Measurements from ENCODE around the gene CENPF. TPM values are rescaled to one million over a fixed set of nuclear protein-coding genes. Genes with fewer than 3 reads are reported as not detected.
"Not testable (repeated sequence)": the region's sequence is repeated elsewhere in the genome, so short reads cannot be mapped to it uniquely, and the experiment has no call there.

The CENPF gene
- total and polyA plus RNA-seq, 2 experiments from 2014 or later, result 123 to 376 TPM

DNA sequence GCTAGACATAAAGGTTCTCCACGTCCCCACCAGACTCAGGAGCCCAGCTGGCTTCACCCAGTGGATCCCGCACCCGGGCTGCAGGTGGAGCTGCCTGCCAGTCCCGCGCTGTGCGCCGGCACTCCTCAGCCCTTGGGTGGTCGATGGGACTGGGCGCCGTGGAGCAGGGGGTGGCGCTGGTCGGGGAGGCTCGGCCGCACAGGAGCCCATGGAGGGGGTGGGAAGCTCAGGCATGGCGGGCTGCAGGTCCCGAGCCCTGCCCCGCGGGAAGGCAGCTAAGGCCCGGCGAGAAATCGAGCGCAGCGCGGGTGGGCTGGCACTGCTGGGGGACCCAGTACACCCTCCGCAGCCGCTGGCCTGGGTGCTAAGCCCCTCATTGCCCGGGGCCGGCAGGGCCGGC, 70.0 kb downstream of the CENPF start:
- not testable (repeated sequence) for H3K9me2 ChIP-seq (ENCODE audit: insufficient read depth); H3K27me3 ChIP-seq (ENCODE audit: insufficient read depth); H3K4me1 ChIP-seq (ENCODE audit: insufficient read depth); H3K27ac ChIP-seq (ENCODE audit: low read depth); H3K4me1 Mint-ChIP-seq; H3K36me3 ChIP-seq (ENCODE audit: insufficient read depth); H3K27me3 Mint-ChIP-seq (ENCODE audit: insufficient read depth, low read depth, poor library complexity); H3F3A ChIP-seq (replicated peaks; ENCODE audit: low read depth); H3K4me3 Mint-ChIP-seq; H3K4me3 ChIP-seq; H4K20me1 ChIP-seq (replicated peaks; ENCODE audit: insufficient read depth); H3K79me2 ChIP-seq (replicated peaks; ENCODE audit: insufficient read depth); H3K4me2 ChIP-seq; H3K27ac Mint-ChIP-seq; DNase-seq (ENCODE audit: low spot score); H3K9me3 Mint-ChIP-seq; H2AFZ ChIP-seq; ATAC-seq
- peak in 1 of 2 experiments; percentile 14; a peak in 1 of 4 replicates for TF ChIP-seq CTCF (conservative IDR thresholded peaks at IDR 0.05; ENCODE audit: low read depth in 2 of 2)
- H3K36me3 Mint-ChIP-seq (ENCODE audit: low read depth), result peaks cover 47% of the 10 kb centered on the region

DNA sequence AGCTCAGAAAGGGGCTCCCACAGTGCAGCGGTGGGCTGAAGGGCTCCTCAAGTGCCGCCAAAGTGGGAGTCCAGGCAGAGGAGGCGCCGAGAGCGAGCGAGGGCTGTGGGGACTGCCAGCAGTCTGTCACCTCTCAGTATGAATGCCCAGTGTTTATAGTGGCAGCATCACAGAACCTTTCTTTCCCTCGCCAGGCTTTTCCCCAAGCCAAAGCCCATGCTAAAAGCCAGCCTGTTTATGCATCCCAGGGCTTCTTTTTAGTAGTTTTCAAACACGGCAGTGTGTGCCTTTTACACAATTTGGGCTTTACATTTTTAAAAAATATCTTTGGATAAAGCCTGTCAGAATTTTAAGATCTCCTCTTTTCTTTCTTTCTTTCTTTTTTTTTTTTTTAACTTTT, 70.6 kb downstream of the CENPF start:
- H3K9me3 Mint-ChIP-seq, result peaks cover 7% of the 10 kb centered on the region; the same call in 2 of the 3 replicates
- DNase-seq (ENCODE audit: low spot score), result no peak
- Histone ChIP-seq H3K4me3 (no peak overlapping the region), H3K4me2 (no peak overlapping the region), H3K79me2 (replicated peaks; ENCODE audit: insufficient read depth) (no peaks in the 10 kb centered on the region), H3K9me2 (ENCODE audit: insufficient read depth) (no peaks in the 10 kb centered on the region), H3K27ac (ENCODE audit: low read depth) (no peak overlapping the region), H3K36me3 (ENCODE audit: insufficient read depth) (no peaks in the 10 kb centered on the region), H4K20me1 (replicated peaks; ENCODE audit: insufficient read depth) (no peaks in the 10 kb centered on the region), H3K4me1 (ENCODE audit: insufficient read depth) (no peaks in the 10 kb centered on the region), H3F3A (replicated peaks; ENCODE audit: low read depth) (no peaks in the 10 kb centered on the region), H2AFZ (no peak overlapping the region), H3K27me3 (ENCODE audit: insufficient read depth) (no peaks in the 10 kb centered on the region)
- TF ChIP-seq ZNF331 (CRISPR knock-in tag; IDR thresholded peaks at IDR 0.05; ENCODE audit: low read depth), result no peak
- TF ChIP-seq CREB1 (CRISPR knock-in tag; IDR thresholded peaks at IDR 0.05; ENCODE audit: low read depth), result no peak
- TF ChIP-seq ZNF114 (CRISPR knock-in tag; IDR thresholded peaks at IDR 0.05), result no peak
- no peak for TF ChIP-seq EZH2phosphoT487 (IDR thresholded peaks at IDR 0.05; ENCODE audit: unreplicated experiment)
- TF ChIP-seq EZH2 (IDR thresholded peaks at IDR 0.05; ENCODE audit: low read depth, unreplicated experiment), result no peak
- no peaks in the 10 kb centered on the region for H3K4me1 Mint-ChIP-seq
- H3K27ac Mint-ChIP-seq, result no peak overlapping the region
- peaks cover 3% of the 10 kb centered on the region for H3K27me3 Mint-ChIP-seq (ENCODE audit: insufficient read depth, low read depth, poor library complexity)
- no peak for ATAC-seq
- peaks cover 44% of the 10 kb centered on the region for H3K36me3 Mint-ChIP-seq (ENCODE audit: low read depth)
- H3K4me3 Mint-ChIP-seq, result no peak overlapping the region

GRCh38 chr1:214675524-214675923, 72.5 kb downstream of the CENPF start:
- H3K4me1 ChIP-seq (ENCODE audit: insufficient read depth); H3K27me3 ChIP-seq (ENCODE audit: insufficient read depth); DNase-seq (ENCODE audit: low spot score); H3K4me3 Mint-ChIP-seq; H3K79me2 ChIP-seq (replicated peaks; ENCODE audit: insufficient read depth); H3K36me3 ChIP-seq (ENCODE audit: insufficient read depth); H3K27me3 Mint-ChIP-seq (ENCODE audit: insufficient read depth, low read depth, poor library complexity); H3K4me1 Mint-ChIP-seq; H3F3A ChIP-seq (replicated peaks; ENCODE audit: low read depth); H3K9me3 Mint-ChIP-seq; H3K27ac Mint-ChIP-seq; H3K27ac ChIP-seq (ENCODE audit: low read depth); H3K4me3 ChIP-seq; H3K9me2 ChIP-seq (ENCODE audit: insufficient read depth); H3K4me2 ChIP-seq; ATAC-seq; H4K20me1 ChIP-seq (replicated peaks; ENCODE audit: insufficient read depth); H2AFZ ChIP-seq: not testable (repeated sequence)
- H3K36me3 Mint-ChIP-seq (ENCODE audit: low read depth), result peaks cover 37% of the 10 kb centered on the region

Measured in GM23338 (cell line).